HepG2 (cell line): ENCODE results near the gene LMCD1. TPM values are rescaled to one million over a fixed set of nuclear protein-coding genes. Genes with fewer than 3 reads are reported as not detected.

Source experiments
- ATAC-seq: fragments of 200-7000 bp; cut with Tn5 transposase; 3 replicates; pipeline ENCODE4 v1.9.1; 2020; ENCODE audit warnings: mild to moderate bottlenecking, moderate library complexity
- BruUV-seq: library from RNA; stranded (reverse); fragments of 400-500 nt; replicated peaks from 2 replicates; lab custom pipeline; 2021; lab: Mats Ljungman, UMichigan
- CTCF ChIA-PET: fragments of 300-600 bp; formaldehyde crosslinking; extraction: SDS; loops from one replicate; lab custom pipeline; 2021; ENCODE audit warnings: low total read pairs, inconsistent platforms, low intra/inter-chr PET ratio; lab: Yijun Ruan, JAX
- POLR2A ChIA-PET: fragments of 350-600 bp; sonication (Branson Sonifier 250); formaldehyde crosslinking; loops from one replicate; lab custom pipeline; 2020; ENCODE audit warnings: antibody characterized with exemption, inconsistent platforms; lab: Yijun Ruan, JAX
- DNase-seq: peaks from one replicate; pipeline ENCODE4 v3.0.0-alpha.2; 2015; ENCODE audit warnings: low spot score
- FAIRE-seq: peaks from 3 replicates; lab custom pipeline; 2011; peaks lifted over from hg19 to GRCh38; lab: Jason Lieb, UNC
- H2AFZ ChIP-seq: one replicate; pipeline ENCODE4 v1.6.1; 2011; ENCODE audit warnings: low read length, inconsistent platforms
- H3K27ac ChIP-seq: fragments of 300-600 bp; 3 replicates; pipeline ENCODE4 v1.8.0; 2011; ENCODE audit warnings: mixed run types, mild to moderate bottlenecking, mixed read lengths, low read length, inconsistent platforms; ENCODE audit not compliant: insufficient read depth; ENCODE audit errors: extremely low read length
- H3K27me3 ChIP-seq, 2 experiments: fragments of 200-600 bp in 1 of 2; 2 replicates in 1 of 2; 3 replicates in 1 of 2; pipeline versions ENCODE4 v1.6.0 to v1.8.0; 2011; ENCODE audit warnings: low read length in 2 of 2, mild to moderate bottlenecking in 2 of 2, moderate library complexity in 2 of 2, inconsistent platforms in 1 of 2; ENCODE audit not compliant: insufficient read depth in 2 of 2, control insufficient read depth in 1 of 2
- H3K36me3 ChIP-seq, 2 experiments: fragments of 200-600 bp in 1 of 2; replicated peaks in 1 of 2; 2 replicates in 1 of 2; 3 replicates in 1 of 2; pipeline versions ENCODE4 v1.5.1 to v1.8.0; 2011; ENCODE audit warnings: low read length in 2 of 2, inconsistent platforms in 1 of 2; ENCODE audit not compliant: insufficient read depth in 2 of 2, control insufficient read depth in 1 of 2
- H3K4me1 ChIP-seq: 2 replicates; pipeline ENCODE4 v1.5.1; 2012; ENCODE audit warnings: low read length, inconsistent platforms; ENCODE audit not compliant: insufficient read depth
- H3K4me2 ChIP-seq: 2 replicates; pipeline ENCODE4 v1.6.0; 2011; ENCODE audit warnings: low read depth, low read length, inconsistent platforms
- H3K4me3 ChIP-seq, 3 experiments: fragments of 200-600 bp in 1 of 3; sonication (generic), shearing (Covaris generic) in 1 of 3; replicated peaks in 1 of 3; 2 replicates each; pipeline ENCODE4 v1.5.1; 2011 to 2016; ENCODE audit warnings: low read length in 3 of 3, inconsistent platforms in 2 of 3, low read depth in 2 of 3, mild to moderate bottlenecking in 2 of 3, control low read depth in 1 of 3, mixed read lengths in 1 of 3; ENCODE audit not compliant: insufficient read depth in 1 of 3
- H3K79me2 ChIP-seq: one replicate; pipeline ENCODE4 v1.6.1; 2011; ENCODE audit warnings: low read length, inconsistent platforms; ENCODE audit not compliant: insufficient read depth
- H3K9ac ChIP-seq: 2 replicates; pipeline ENCODE4 v1.6.0; 2011; ENCODE audit warnings: mild to moderate bottlenecking, low read depth, low read length, inconsistent platforms; ENCODE audit not compliant: insufficient read depth
- H3K9me3 ChIP-seq: 2 replicates; pipeline ENCODE4 v1.5.1; 2012; ENCODE audit warnings: mild to moderate bottlenecking, low read length
- H4K20me1 ChIP-seq: 2 replicates; pipeline ENCODE4 v1.6.0; 2011; ENCODE audit warnings: inconsistent platforms, mild to moderate bottlenecking, low read length, moderate library complexity; ENCODE audit not compliant: insufficient read depth
- CBX5 ChIP-seq: sonication (generic); formaldehyde crosslinking; IDR thresholded peaks from 2 replicates; pipeline ENCODE4 v1.4.0; 2020; ENCODE audit warnings: missing genetic modification reagents, borderline replicate concordance
- HINFP ChIP-seq: sonication (generic); formaldehyde crosslinking; IDR thresholded peaks from 2 replicates; pipeline ENCODE4 v1.4.0; 2020; ENCODE audit warnings: low read depth, mild to moderate bottlenecking, missing genetic modification reagents
- RAD21 ChIP-seq: fragments of 450-650 bp; formaldehyde crosslinking; IDR thresholded peaks from 2 replicates; pipeline ENCODE4 v1.5.0; 2020; ENCODE audit warnings: mild to moderate bottlenecking
- RXRB ChIP-seq: IDR thresholded peaks from 2 replicates; pipeline ENCODE4 v1.6.1; 2016; ENCODE audit warnings: borderline replicate concordance, missing genetic modification reagents, missing compliant biosample characterization
- SMARCC2 ChIP-seq: fragments of 450-650 bp; IDR thresholded peaks from 2 replicates; pipeline ENCODE4 v1.6.1; 2017; ENCODE audit warnings: antibody characterized with exemption, mild to moderate bottlenecking
- TSC22D2 ChIP-seq: sonication (generic); formaldehyde crosslinking; IDR thresholded peaks from 2 replicates; pipeline ENCODE4 v1.5.1; 2020; ENCODE audit warnings: missing genetic modification reagents, mild to moderate bottlenecking, borderline replicate concordance
- ZNF280D ChIP-seq: sonication (generic); formaldehyde crosslinking; IDR thresholded peaks from 2 replicates; pipeline ENCODE4 v1.5.1; 2020; ENCODE audit warnings: mild to moderate bottlenecking, missing genetic modification reagents
- WGBS: methylation state at CpG from one replicate; pipeline ENCODE4 v1.1.6; 2017; ENCODE audit warnings: low lambda C conversion rate; 5-methylcytosine and 5-hydroxymethylcytosine counted together
- in situ Hi-C: cut with HindIII; loops from 2 replicates; pipeline ENCODE4 v1.10.0; 2017; ENCODE audit warnings: low pct_unique_long_range_greater_than_20kb; ENCODE audit not compliant: extremely low pct_ligation_motif_present
- intact Hi-C: fragments of 100-400 bp; cut with micrococcal nuclease; formaldehyde crosslinking; loops from one replicate; pipeline ENCODE4 v1.10.0; 2022; ENCODE audit not compliant: unreplicated experiment
- polyA plus RNA-seq, 8 experiments: library from polyadenylated mRNA; depleted of rRNA in 3 of 8; stranded (reverse) in 7 of 8; unstranded in 1 of 8; fragments of >200 nt; fragmentation: Illumina TruSeq in 4 of 8; extraction: Trizol in 4 of 8; gene quantifications; 2 replicates each; pipeline versions ENCODE4 v1.2.1 to v1.2.3, GENCODE V29; 2011 to 2016; ENCODE audit warnings: low read depth in 4 of 8, missing spikeins in 1 of 8, mixed read lengths in 1 of 8; ENCODE audit not compliant: insufficient read depth in 1 of 8
- total RNA-seq, 5 experiments: library from RNA; depleted of rRNA; stranded (reverse); fragments of >200 nt; fragmentation: Illumina TruSeq; extraction: Trizol; gene quantifications; 2 replicates each; pipeline ENCODE4 v1.2.3, GENCODE V29; 2016; ENCODE audit warnings: low read depth in 1 of 5
- TF ChIP-seq, protein P1 (sequence below): sonication (generic); formaldehyde crosslinking; IDR thresholded peaks from 2 replicates; pipeline ENCODE4 v1.4.0; 2020; ENCODE audit warnings: missing genetic modification reagents, borderline replicate concordance
- TF ChIP-seq, protein P2 (sequence below): IDR thresholded peaks from 2 replicates; pipeline ENCODE4 v1.6.1; 2016; ENCODE audit warnings: missing compliant biosample characterization, missing genetic modification reagents, borderline replicate concordance

The LMCD1 gene
- total and polyA plus RNA-seq, 2 of the 13 experiments (the other 11 are each of a cell fraction or from before 2014, with no cell fraction given) = 6.2 to 7.1 TPM

- no TSS peak for BruUV-seq
- DNase-seq = no peak
- H3K4me1 ChIP-seq = peaks cover 78% of the 10 kb centered on the region
- no peak for TF ChIP-seq CBX5 (CRISPR knock-in tag)
- TF ChIP-seq ZNF280D = no peak
- TF ChIP-seq HINFP (CRISPR knock-in tag) = no peak
- no peak for TF ChIP-seq RAD21 (CRISPR knock-in tag)
- TF ChIP-seq RXRB (CRISPR knock-in tag) = no peak
- TF ChIP-seq SMARCC2 = no peak
- TF ChIP-seq TSC22D2 = no peak
- TF ChIP-seq, protein P1, sequence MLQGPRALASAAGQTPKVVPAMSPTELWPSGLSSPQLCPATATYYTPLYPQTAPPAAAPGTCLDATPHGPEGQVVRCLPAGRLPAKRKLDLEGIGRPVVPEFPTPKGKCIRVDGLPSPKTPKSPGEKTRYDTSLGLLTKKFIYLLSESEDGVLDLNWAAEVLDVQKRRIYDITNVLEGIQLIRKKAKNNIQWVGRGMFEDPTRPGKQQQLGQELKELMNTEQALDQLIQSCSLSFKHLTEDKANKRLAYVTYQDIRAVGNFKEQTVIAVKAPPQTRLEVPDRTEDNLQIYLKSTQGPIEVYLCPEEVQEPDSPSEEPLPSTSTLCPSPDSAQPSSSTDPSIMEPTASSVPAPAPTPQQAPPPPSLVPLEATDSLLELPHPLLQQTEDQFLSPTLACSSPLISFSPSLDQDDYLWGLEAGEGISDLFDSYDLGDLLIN (CRISPR knock-in tag) = no peak
- TF ChIP-seq, protein P2, sequence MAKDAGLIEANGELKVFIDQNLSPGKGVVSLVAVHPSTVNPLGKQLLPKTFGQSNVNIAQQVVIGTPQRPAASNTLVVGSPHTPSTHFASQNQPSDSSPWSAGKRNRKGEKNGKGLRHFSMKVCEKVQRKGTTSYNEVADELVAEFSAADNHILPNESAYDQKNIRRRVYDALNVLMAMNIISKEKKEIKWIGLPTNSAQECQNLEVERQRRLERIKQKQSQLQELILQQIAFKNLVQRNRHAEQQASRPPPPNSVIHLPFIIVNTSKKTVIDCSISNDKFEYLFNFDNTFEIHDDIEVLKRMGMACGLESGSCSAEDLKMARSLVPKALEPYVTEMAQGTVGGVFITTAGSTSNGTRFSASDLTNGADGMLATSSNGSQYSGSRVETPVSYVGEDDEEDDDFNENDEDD (CRISPR knock-in tag) = no peak
- TF ChIP-seq, all 625 proteins: peak for 0
- FAIRE-seq (no peak), ATAC-seq (0 out of 3 replicates have a peak, but pooled peaks have one; percentile 14)
- Histone ChIP-seq H3K9ac (no peak overlapping the region), H3K27ac (no peak overlapping the region), H3K79me2 (no peaks in the 10 kb centered on the region), H4K20me1 (no peaks in the 10 kb centered on the region), H3K4me2 (no peak overlapping the region), H3K36me3 (no peaks in the 10 kb centered on the region), H3K4me3 (no peak overlapping the region), H3K27me3 (no peaks in the 10 kb centered on the region), H2AFZ (no peak overlapping the region), H3K9me3 (peaks cover 8% of the 10 kb centered on the region)
- POLR2A ChIA-PET = no interaction called here
- CTCF ChIA-PET = no interaction called here
- 91% methylated on average over 3 of the region's 3 CpGs for WGBS
- intact Hi-C loops (no loop called here), in situ Hi-C loops (no loop called here)
These were observed 13.2 kb upstream of the LMCD1 start for GRCh38 chr3:8488411-8488810.
